GM18858 (cell line): Measurements from ENCODE around the gene NLRP14.

Source experiments
- ATAC-seq: cut with Tn5 transposase; IDR thresholded peaks from one replicate; pipeline ENCODE4 v1.9.1; 2021; ENCODE audit not compliant: unreplicated experiment

NLRP14 gene

GRCh38 chr11:7056828-7057513 lies 36.7 kb downstream of the NLRP14 start:
- no peak for ATAC-seq

- ATAC-seq, result no peak
Measured at GRCh38 chr11:7057641-7058040, 37.4 kb downstream of the NLRP14 start.

GRCh38 chr11:7060868-7061267 lies 40.6 kb downstream of the NLRP14 start:
- no peak for ATAC-seq

GRCh38 chr11:7062534-7062933 lies 42.3 kb downstream of the NLRP14 start:
- no peak for ATAC-seq

GRCh38 chr11:7072401-7073028 lies 52.2 kb downstream of the NLRP14 start:
- no peak for ATAC-seq

GRCh38 chr11:7077101-7077500 lies 56.8 kb downstream of the NLRP14 start:
- ATAC-seq, result no peak

GRCh38 chr11:7079545-7080135 lies 59.4 kb downstream of the NLRP14 start:
- no peak for ATAC-seq

GRCh38 chr11:7080900-7081299 lies 60.6 kb downstream of the NLRP14 start:
- no peak for ATAC-seq

- ATAC-seq, result no peak
Measured at GRCh38 chr11:7081441-7081840, 61.2 kb downstream of the NLRP14 start.

- ATAC-seq, result no peak
Measured at GRCh38 chr11:7088921-7089320, 68.6 kb downstream of the NLRP14 start, which contains the start of gene RBMXL2. RBMXL2 (plus strand) TSS chr11:7088998; CDS start chr11:7089121, 123 bp downstream.

GRCh38 chr11:7089328-7090251 lies 69.3 kb downstream of the NLRP14 start:
- ATAC-seq, result no peak

- peak; percentile 81 for ATAC-seq
Measured at GRCh38 chr11:7098235-7098832, 78.1 kb downstream of the NLRP14 start.

GRCh38 chr11:7115780-7116179 lies 95.5 kb downstream of the NLRP14 start:
- no peak for ATAC-seq

- ATAC-seq, result no peak
Measured at GRCh38 chr11:7116370-7116769, 96.1 kb downstream of the NLRP14 start.
